ENCODE results near the gene XYLT1. TPM values are rescaled to one million over a fixed set of nuclear protein-coding genes. Genes with fewer than 3 reads are reported as not detected.
"Not testable (repeated sequence)": the region's sequence is repeated elsewhere in the genome, so short reads cannot be mapped to it uniquely, and the experiment has no call there.

The XYLT1 gene
- total RNA-seq, 4 donors from 2014 or later, result 5.6 to 14.9 (median 10.8) TPM

DNA sequence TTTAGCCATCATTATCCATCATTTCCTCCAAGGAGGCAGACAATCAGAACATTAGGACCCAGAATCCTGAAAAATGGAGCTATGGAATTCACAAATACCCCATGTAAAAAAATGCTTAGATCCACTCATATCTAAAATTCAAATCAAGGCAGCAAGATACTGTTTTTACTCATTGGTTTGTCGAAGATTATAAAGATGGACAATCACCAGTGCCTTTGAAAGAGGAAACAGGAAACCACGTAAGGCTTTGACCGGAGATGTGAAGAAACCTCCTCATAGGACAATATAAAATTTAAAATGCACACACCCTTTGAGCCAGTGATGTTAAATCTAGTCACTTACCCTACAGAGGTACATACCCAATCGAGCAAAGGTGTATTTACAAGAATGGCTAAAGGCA lies 130.0 kb downstream of the XYLT1 start:
- Histone ChIP-seq H3K27ac (no peak overlapping the region), H3K9me3 (no peaks in the 10 kb centered on the region), H3K4me1 (peaks cover 14 to 26% of the 10 kb centered on the region in 2 donors), H3K27me3 (no peaks in the 10 kb centered on the region), H3K4me3 (replicated peaks in 1 of 3) (no peak overlapping the region), H3K36me3 (no peaks in the 10 kb centered on the region)
- no peak for DNase-seq
- TF ChIP-seq, protein P1, sequence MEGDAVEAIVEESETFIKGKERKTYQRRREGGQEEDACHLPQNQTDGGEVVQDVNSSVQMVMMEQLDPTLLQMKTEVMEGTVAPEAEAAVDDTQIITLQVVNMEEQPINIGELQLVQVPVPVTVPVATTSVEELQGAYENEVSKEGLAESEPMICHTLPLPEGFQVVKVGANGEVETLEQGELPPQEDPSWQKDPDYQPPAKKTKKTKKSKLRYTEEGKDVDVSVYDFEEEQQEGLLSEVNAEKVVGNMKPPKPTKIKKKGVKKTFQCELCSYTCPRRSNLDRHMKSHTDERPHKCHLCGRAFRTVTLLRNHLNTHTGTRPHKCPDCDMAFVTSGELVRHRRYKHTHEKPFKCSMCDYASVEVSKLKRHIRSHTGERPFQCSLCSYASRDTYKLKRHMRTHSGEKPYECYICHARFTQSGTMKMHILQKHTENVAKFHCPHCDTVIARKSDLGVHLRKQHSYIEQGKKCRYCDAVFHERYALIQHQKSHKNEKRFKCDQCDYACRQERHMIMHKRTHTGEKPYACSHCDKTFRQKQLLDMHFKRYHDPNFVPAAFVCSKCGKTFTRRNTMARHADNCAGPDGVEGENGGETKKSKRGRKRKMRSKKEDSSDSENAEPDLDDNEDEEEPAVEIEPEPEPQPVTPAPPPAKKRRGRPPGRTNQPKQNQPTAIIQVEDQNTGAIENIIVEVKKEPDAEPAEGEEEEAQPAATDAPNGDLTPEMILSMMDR (IDR thresholded peaks at IDR 0.05), result no peak
- no peak for TF ChIP-seq POLR2A (IDR thresholded peaks at IDR 0.05)
- 81 to 82% methylated on average over 4 of the region's 4 CpGs for WGBS, 2 donors
- intact Hi-C loops (cut with DNase I), result no loop called here

- Histone ChIP-seq H3K9me3 (no peaks in the 10 kb centered on the region), H3K27ac (no peak overlapping the region), H3K27me3 (no peaks in the 10 kb centered on the region), H3K36me3 (no peaks in the 10 kb centered on the region), H3K4me3 (replicated peaks in 1 of 3) (no peak overlapping the region), H3K4me1 (peaks cover 6 to 20% of the 10 kb centered on the region in 2 donors)
- intact Hi-C loops (cut with DNase I), result no loop called here
- no peak for DNase-seq
- TF ChIP-seq, protein P1 (IDR thresholded peaks at IDR 0.05), result no peak
- no peak for TF ChIP-seq POLR2A (IDR thresholded peaks at IDR 0.05)
- WGBS, 2 donors, result 89 to 92% methylated on average over 7 of the region's 7 CpGs
Observed at GRCh38 chr16:17339764-17340541, 130.8 kb downstream of the XYLT1 start.

DNA sequence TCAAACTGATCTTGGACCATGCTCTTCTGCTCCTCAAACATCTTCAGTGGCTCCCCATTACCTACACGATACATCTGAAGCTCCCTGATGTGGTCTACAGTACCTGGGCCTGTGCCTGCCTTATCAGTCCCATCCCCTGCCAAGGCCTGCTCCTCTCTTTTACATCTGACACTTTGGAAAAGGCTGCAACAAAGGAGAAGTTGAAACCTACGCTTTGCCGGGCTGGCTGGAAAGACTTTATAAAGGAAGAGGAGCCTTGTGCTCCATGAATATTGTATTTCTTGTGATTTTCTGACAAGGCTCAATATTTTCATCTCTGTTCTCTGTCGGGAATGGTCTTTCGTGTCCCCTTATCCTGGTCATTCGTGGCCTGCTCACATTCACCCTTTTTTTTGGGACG lies 132.5 kb downstream of the XYLT1 start:
- no peak for TF ChIP-seq POLR2A (IDR thresholded peaks at IDR 0.05)
- TF ChIP-seq, protein P1 (IDR thresholded peaks at IDR 0.05), result no peak
- no peaks in the 10 kb centered on the region for H3K36me3 ChIP-seq
- peaks cover 0 to 6% of the 10 kb centered on the region in 2 donors for H3K4me1 ChIP-seq
- DNase-seq, result no peak
- intact Hi-C loops (cut with DNase I), result no loop called here
- H3K9me3 ChIP-seq, result no peaks in the 10 kb centered on the region
- 95 to 99% methylated on average over 7 of the region's 7 CpGs for WGBS, 2 donors
- no peak overlapping the region for H3K4me3 ChIP-seq (replicated peaks in 1 of 3)
- no peak overlapping the region for H3K27ac ChIP-seq
- no peaks in the 10 kb centered on the region for H3K27me3 ChIP-seq

- Histone ChIP-seq H3K36me3 (no peaks in the 10 kb centered on the region), H3K27me3 (no peaks in the 10 kb centered on the region), H3K4me3 (replicated peaks in 1 of 3) (no peak overlapping the region), H3K9me3 (no peaks in the 10 kb centered on the region), H3K27ac (peak overlapping the region in 2 of 3 donors; percentile 25 to 65), H3K4me1 (peaks cover 0 to 4% of the 10 kb centered on the region in 2 donors)
- DNase-seq, result no peak
- 91 to 96% methylated on average over 8 of the region's 8 CpGs for WGBS, 2 donors
- TF ChIP-seq POLR2A (IDR thresholded peaks at IDR 0.05), result no peak
- TF ChIP-seq, protein P1 (IDR thresholded peaks at IDR 0.05), result no peak
- intact Hi-C loops (cut with DNase I), result no loop called here
Observed at GRCh38 chr16:17336530-17336900, 134.2 kb downstream of the XYLT1 start.

- no peak for TF ChIP-seq POLR2A (IDR thresholded peaks at IDR 0.05)
- TF ChIP-seq, protein P1 (IDR thresholded peaks at IDR 0.05), result no peak
- H3K9me3 ChIP-seq, result no peaks in the 10 kb centered on the region
- intact Hi-C loops (cut with DNase I), result no loop called here
- H3K36me3 ChIP-seq, result no peaks in the 10 kb centered on the region
- peaks cover 0 to 4% of the 10 kb centered on the region in 2 donors for H3K4me1 ChIP-seq
- H3K27ac ChIP-seq, result peak overlapping the region; percentile 11 to 65 (median 25)
- H3K4me3 ChIP-seq (replicated peaks in 1 of 3), result no peak overlapping the region
- 39 to 42% methylated on average over 11 of the region's 11 CpGs for WGBS, 2 donors
- no peaks in the 10 kb centered on the region for H3K27me3 ChIP-seq
- DNase-seq, result peak; percentile 49 to 56
Observed at GRCh38 chr16:17335826-17336529, 134.8 kb downstream of the XYLT1 start.

GRCh38 chr16:17335406-17335805 lies 135.4 kb downstream of the XYLT1 start:
- H3K9me3 ChIP-seq; H3K27me3 ChIP-seq; H3K4me1 ChIP-seq; DNase-seq; H3K4me3 ChIP-seq (replicated peaks in 1 of 3); H3K36me3 ChIP-seq; intact Hi-C loops (cut with DNase I): not testable (repeated sequence)
- peak overlapping the region in 2 of 3 donors; percentile 11 to 65 for H3K27ac ChIP-seq
- WGBS, 2 donors, result 92% methylated on average over 10 of the region's 10 CpGs

Measured in thyroid gland (tissue), 4 donors.